Uterus (tissue), 4 donors: ENCODE data around the gene CERS6. TPM values are rescaled to one million over a fixed set of nuclear protein-coding genes. Genes with fewer than 3 reads are reported as not detected.

Experiments
- DNase-seq, 2 donors: peaks; one replicate each; pipeline ENCODE4 v3.0.0-alpha.2; 2019 to 2020
- H3K27ac ChIP-seq, 2 donors: fragments of 200-600 bp; sonication (generic); 1 replicate in 1 of 2; 2 replicates in 1 of 2; pipeline ENCODE4 v1.5.1; 2016 to 2018
- H3K27me3 ChIP-seq, 2 donors: fragments of 200-600 bp; sonication (generic); one replicate each; pipeline ENCODE4 v1.5.1; 2018 to 2019; ENCODE audit warnings: control low read depth in 1 of 2
- H3K36me3 ChIP-seq, 2 donors: fragments of 200-600 bp; sonication (generic); one replicate each; pipeline ENCODE4 v1.5.1; 2019; ENCODE audit warnings: control low read depth in 1 of 2
- H3K4me1 ChIP-seq, 2 donors: fragments of 200-600 bp; sonication (generic); one replicate each; pipeline ENCODE4 v1.5.1; 2018 to 2019; ENCODE audit warnings: control low read depth in 1 of 2
- H3K4me3 ChIP-seq, 2 donors: fragments of 200-600 bp; sonication (generic); 1 replicate in 1 of 2; 2 replicates in 1 of 2; pipeline ENCODE4 v1.5.1; 2018 to 2019; ENCODE audit warnings: mild to moderate bottlenecking in 1 of 2
- H3K9me3 ChIP-seq, 2 donors: fragments of 200-600 bp; sonication (generic); one replicate each; pipeline ENCODE4 v1.5.1; 2019; ENCODE audit warnings: control low read depth in 1 of 2
- POLR2A ChIP-seq, 2 donors: fragments of 450-650 bp; IDR thresholded peaks; one replicate each; pipeline ENCODE4 v1.6.1; 2016; ENCODE audit warnings: antibody characterized with exemption in 2 of 2, mild to moderate bottlenecking in 1 of 2, moderate library complexity in 1 of 2
- intact Hi-C: fragments of 100-400 bp; cut with DNase I; formaldehyde crosslinking; loops from one replicate; pipeline ENCODE4 v1.15.1; 2023; ENCODE audit warnings: low total_unique reads
- total RNA-seq, 4 donors: library from RNA; depleted of rRNA in 3 of 4; stranded (reverse); fragments of >200 nt in 3 of 4; gene quantifications; one replicate each; pipeline versions ENCODE4 v1.1.0 to v1.2.4, GENCODE V29; 2014 to 2023
- TF ChIP-seq, protein P1 (sequence below), 4 experiments: fragments of 200-600 bp in 2 of 4; fragments of 450-650 bp in 2 of 4; sonication (generic) in 2 of 4; IDR thresholded peaks; one replicate each; pipeline ENCODE4 v1.5.1; 2016 to 2019; ENCODE audit warnings: antibody characterized with exemption in 4 of 4, mild to moderate bottlenecking in 2 of 4, moderate library complexity in 1 of 4
- donor health status: DM: yes; HTN: yes; CAD: no.

The CERS6 gene
- total RNA-seq, 4 donors from 2014 or later, result 20.0 to 47.2 (median 26.6) TPM

DNA sequence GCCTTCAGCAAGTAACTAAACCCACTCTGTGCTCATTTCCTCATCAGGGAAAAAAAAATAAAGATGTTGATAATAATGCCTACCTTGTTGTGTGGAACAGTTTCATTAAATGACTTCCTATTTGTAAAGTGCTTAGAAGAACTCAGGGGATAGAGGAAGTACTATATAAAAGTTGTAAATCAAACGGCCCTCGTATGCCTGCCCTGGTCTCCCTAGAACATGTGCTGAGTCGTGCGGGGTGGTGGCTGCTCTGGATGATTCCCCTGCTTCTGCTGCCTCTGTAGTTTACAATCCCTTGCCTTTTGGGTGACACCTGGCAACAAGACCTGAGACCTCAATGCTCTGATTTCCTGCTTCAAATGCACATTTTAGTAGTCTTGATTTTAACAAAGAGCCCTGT lies 170.0 kb downstream of the CERS6 start:
- H3K36me3 ChIP-seq, result no peaks in the 10 kb centered on the region
- H3K27ac ChIP-seq, result peak overlapping the region; percentile 51 to 53
- no peaks in the 10 kb centered on the region for H3K9me3 ChIP-seq
- intact Hi-C loops, result no loop called here
- no peak for DNase-seq
- no peaks in the 10 kb centered on the region for H3K4me1 ChIP-seq
- TF ChIP-seq, protein P1, sequence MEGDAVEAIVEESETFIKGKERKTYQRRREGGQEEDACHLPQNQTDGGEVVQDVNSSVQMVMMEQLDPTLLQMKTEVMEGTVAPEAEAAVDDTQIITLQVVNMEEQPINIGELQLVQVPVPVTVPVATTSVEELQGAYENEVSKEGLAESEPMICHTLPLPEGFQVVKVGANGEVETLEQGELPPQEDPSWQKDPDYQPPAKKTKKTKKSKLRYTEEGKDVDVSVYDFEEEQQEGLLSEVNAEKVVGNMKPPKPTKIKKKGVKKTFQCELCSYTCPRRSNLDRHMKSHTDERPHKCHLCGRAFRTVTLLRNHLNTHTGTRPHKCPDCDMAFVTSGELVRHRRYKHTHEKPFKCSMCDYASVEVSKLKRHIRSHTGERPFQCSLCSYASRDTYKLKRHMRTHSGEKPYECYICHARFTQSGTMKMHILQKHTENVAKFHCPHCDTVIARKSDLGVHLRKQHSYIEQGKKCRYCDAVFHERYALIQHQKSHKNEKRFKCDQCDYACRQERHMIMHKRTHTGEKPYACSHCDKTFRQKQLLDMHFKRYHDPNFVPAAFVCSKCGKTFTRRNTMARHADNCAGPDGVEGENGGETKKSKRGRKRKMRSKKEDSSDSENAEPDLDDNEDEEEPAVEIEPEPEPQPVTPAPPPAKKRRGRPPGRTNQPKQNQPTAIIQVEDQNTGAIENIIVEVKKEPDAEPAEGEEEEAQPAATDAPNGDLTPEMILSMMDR (IDR thresholded peaks at IDR 0.05), result no peak
- H3K27me3 ChIP-seq, result no peaks in the 10 kb centered on the region
- H3K4me3 ChIP-seq, result no peak overlapping the region

DNA sequence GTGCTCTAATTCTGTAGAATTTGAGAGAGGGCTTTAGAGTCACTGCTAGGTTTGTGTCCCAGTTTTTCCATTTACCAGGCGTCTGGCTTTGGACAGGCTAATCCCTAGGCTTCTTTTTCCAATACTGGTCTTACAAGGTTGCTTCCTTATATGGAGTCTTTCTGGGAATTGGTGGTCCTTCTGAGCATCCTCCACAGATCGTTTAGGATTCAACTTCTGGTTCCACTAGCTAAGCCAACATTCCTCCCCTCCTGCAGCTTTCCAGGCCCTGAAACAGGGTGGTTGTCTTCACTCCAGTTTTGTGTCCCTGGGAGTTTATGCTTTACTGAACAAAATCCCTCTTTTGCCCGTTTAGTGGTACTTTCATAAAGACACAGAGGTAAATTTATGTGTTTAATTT lies 170.6 kb downstream of the CERS6 start:
- no peaks in the 10 kb centered on the region for H3K4me1 ChIP-seq
- DNase-seq, result no peak
- H3K9me3 ChIP-seq, result no peaks in the 10 kb centered on the region
- intact Hi-C loops, result no loop called here
- no peaks in the 10 kb centered on the region for H3K36me3 ChIP-seq
- H3K27me3 ChIP-seq, result no peaks in the 10 kb centered on the region
- H3K27ac ChIP-seq, result peak overlapping the region; percentile 51 to 53
- no peak overlapping the region for H3K4me3 ChIP-seq
- TF ChIP-seq, protein P1 (IDR thresholded peaks at IDR 0.05), result no peak
- TF ChIP-seq POLR2A (IDR thresholded peaks at IDR 0.05), result no peak

DNA sequence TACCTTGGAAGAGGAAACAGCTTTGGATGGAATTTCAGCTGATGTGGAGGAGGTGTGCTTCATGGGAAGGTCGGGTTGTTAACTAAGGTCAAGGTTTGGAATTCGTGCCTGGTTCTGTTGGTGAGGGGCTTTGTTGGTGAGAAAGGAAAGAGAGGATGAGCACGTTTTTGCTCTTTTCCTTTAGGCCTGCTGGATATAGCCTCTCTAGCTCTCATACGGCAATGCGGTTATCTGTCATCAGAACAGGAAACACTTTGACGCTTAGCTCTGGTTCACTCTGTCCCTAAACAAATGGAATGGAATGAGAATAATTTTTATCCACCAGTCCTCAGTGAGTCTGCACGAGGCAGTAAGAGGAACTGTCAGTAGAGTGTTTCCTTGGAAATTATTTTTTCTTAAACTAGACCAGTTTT lies 176.6 kb downstream of the CERS6 start:
- Histone ChIP-seq H3K9me3 (no peaks in the 10 kb centered on the region), H3K4me1 (peaks cover 0 to 4% of the 10 kb centered on the region in 2 donors), H3K27me3 (no peaks in the 10 kb centered on the region), H3K27ac (peak overlapping the region; percentile 81), H3K4me3 (no peak overlapping the region), H3K36me3 (no peaks in the 10 kb centered on the region)
- DNase-seq, result peak; percentile 19 to 28
- TF ChIP-seq, protein P1 (IDR thresholded peaks at IDR 0.05), result no peak
- no peak for TF ChIP-seq POLR2A (IDR thresholded peaks at IDR 0.05)
- intact Hi-C loops, result no loop called here

DNA sequence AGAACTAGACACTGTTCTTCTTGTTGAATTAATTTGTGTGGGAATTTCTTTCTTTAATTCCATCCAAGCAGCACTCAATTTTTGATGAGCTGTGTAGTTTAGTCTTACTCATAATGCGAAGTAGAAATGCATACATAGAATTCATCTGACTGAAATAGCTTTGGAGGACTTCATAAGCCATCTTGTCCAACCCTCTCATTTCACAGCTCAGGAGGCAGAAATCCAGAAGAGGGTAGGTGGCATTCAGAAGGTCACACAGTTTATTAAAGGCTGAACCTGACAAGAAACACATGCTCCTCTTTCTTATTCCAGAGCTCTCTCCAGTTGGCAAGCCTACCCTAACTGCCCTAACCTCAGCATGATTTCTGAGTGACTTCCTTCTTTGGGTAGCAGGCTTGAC lies 177.1 kb downstream of the CERS6 start:
- Histone ChIP-seq H3K4me1 (peaks cover 0 to 4% of the 10 kb centered on the region in 2 donors), H3K27me3 (no peaks in the 10 kb centered on the region), H3K36me3 (no peaks in the 10 kb centered on the region), H3K27ac (peak overlapping the region; percentile 81), H3K4me3 (no peak overlapping the region), H3K9me3 (no peaks in the 10 kb centered on the region)
- peak in 1 of 2 donors; percentile 30 for DNase-seq
- intact Hi-C loops, result no loop called here
- TF ChIP-seq, protein P1 (IDR thresholded peaks at IDR 0.05), result no peak
- no peak for TF ChIP-seq POLR2A (IDR thresholded peaks at IDR 0.05)

DNA sequence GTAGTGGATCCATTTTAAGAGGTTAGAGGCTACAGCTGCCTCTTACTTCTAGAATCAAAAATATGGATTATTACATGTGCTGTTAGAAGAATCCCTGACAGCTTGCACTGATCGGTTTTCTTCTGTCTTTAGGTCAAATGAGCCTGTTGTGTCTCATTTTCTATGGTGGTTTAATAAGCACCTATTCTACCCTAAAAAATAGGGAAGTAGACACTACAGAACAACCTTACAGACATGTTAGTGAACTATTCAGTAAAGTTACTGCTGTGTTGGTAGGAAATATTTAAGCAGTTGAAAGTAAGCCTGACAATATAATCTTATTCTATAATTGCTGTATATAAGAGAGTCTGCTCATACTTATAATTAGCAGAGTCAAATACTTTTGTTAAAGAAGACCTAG lies 177.8 kb downstream of the CERS6 start:
- Histone ChIP-seq H3K36me3 (no peaks in the 10 kb centered on the region), H3K27me3 (no peaks in the 10 kb centered on the region), H3K4me1 (peaks cover 0 to 4% of the 10 kb centered on the region in 2 donors), H3K9me3 (no peaks in the 10 kb centered on the region), H3K4me3 (no peak overlapping the region), H3K27ac (peak overlapping the region; percentile 81)
- intact Hi-C loops, result no loop called here
- TF ChIP-seq, protein P1 (IDR thresholded peaks at IDR 0.05), result no peak
- TF ChIP-seq POLR2A (IDR thresholded peaks at IDR 0.05), result no peak
- DNase-seq, result no peak
